SK-N-SH treated with all-trans-retinoic acid at 6 μM for 48 hours (cell line): ENCODE results near the gene BMP10.

ENCODE experiments used
- ARNTL ChIP-seq: fragments of 450-650 bp; formaldehyde crosslinking; IDR thresholded peaks from 2 replicates; pipeline ENCODE4 v1.5.0; 2020; ENCODE audit warnings: low read depth, mild to moderate bottlenecking, moderate library complexity, borderline replicate concordance
- CSDC2 ChIP-seq: fragments of 250-450 bp; sonication (Bioruptor Pico); IDR thresholded peaks from 2 replicates; pipeline ENCODE4 v1.5.0; 2020; ENCODE audit warnings: mild to moderate bottlenecking, moderate library complexity
- ESRRG ChIP-seq: fragments of 250-450 bp; sonication (Bioruptor Pico); IDR thresholded peaks from 2 replicates; pipeline ENCODE4 v1.6.1; 2021; ENCODE audit warnings: mild to moderate bottlenecking
- ISL1 ChIP-seq: fragments of 250-450 bp; sonication (Bioruptor Pico); IDR thresholded peaks from 2 replicates; pipeline ENCODE4 v2.1.2; 2022; ENCODE audit warnings: mild to moderate bottlenecking, moderate library complexity
- PATZ1 ChIP-seq: fragments of 250-450 bp; sonication (Bioruptor Pico); IDR thresholded peaks from 2 replicates; pipeline ENCODE4 v1.8.0; 2020; ENCODE audit warnings: mild to moderate bottlenecking, moderate library complexity, borderline replicate concordance
- RARB ChIP-seq: fragments of 250-450 bp; sonication (Bioruptor Pico); IDR thresholded peaks from 2 replicates; pipeline ENCODE4 v1.8.0; 2021; ENCODE audit warnings: mild to moderate bottlenecking, moderate library complexity
- SNAI2 ChIP-seq: fragments of 250-450 bp; sonication (Bioruptor Pico); IDR thresholded peaks from 2 replicates; pipeline ENCODE4 v1.5.0; 2020; ENCODE audit warnings: mild to moderate bottlenecking, moderate library complexity
- TCF4 ChIP-seq: fragments of 250-450 bp; sonication (Bioruptor Pico); IDR thresholded peaks from 2 replicates; pipeline ENCODE4 v1.8.0; 2021; ENCODE audit warnings: mild to moderate bottlenecking, moderate library complexity, borderline replicate concordance
- ZFP30 ChIP-seq: fragments of 450-650 bp; formaldehyde crosslinking; IDR thresholded peaks from 2 replicates; pipeline ENCODE4 v1.5.0; 2022; ENCODE audit warnings: mild to moderate bottlenecking, moderate library complexity
- ZNF565 ChIP-seq: fragments of 450-650 bp; formaldehyde crosslinking; conservative IDR thresholded peaks from 2 replicates; pipeline ENCODE4 v1.5.0; 2020; ENCODE audit warnings: low read depth, mild to moderate bottlenecking, moderate library complexity
- TF ChIP-seq, protein P1 (sequence below): fragments of 250-450 bp; sonication (Bioruptor Pico); IDR thresholded peaks from 2 replicates; pipeline ENCODE4 v1.5.1; 2020; ENCODE audit warnings: low read depth, mild to moderate bottlenecking, moderate library complexity
- TF ChIP-seq, protein P2 (sequence below): fragments of 250-450 bp; sonication (Bioruptor Pico); IDR thresholded peaks from 2 replicates; pipeline ENCODE4 v1.5.0; 2020; ENCODE audit warnings: mild to moderate bottlenecking, moderate library complexity
- TF ChIP-seq, protein P3 (sequence below): fragments of 250-450 bp; sonication (Bioruptor Pico); IDR thresholded peaks from 2 replicates; pipeline ENCODE4 v1.8.0; 2021; ENCODE audit warnings: low read depth, mild to moderate bottlenecking, moderate library complexity, borderline replicate concordance

DNA sequence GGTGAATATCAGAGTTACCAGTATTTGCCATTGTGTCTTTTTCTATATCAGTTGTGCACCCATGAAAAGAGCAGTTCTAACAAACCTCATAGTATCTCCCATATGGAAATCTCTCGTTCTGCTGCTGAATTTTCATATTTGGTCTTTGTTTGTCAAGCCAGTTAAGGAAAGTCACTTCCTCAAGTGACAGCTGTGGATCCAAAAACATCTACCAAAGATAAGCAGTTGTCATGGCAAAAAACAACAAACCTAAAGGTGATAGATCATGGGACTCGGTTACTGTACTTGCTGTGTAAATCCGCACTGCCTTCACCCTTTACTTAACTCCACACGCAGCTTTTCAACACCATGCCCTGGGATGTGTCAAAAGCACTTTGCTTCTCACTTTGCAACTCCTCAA is 17.3 kb downstream of the BMP10 start:
- TF ChIP-seq RARB (CRISPR knock-in tag) (no peak), PATZ1 (CRISPR knock-in tag) (no peak), SNAI2 (CRISPR knock-in tag) (no peak), ZFP30 (CRISPR knock-in tag) (no peak), TCF4 (CRISPR knock-in tag) (no peak), ZNF565 (CRISPR knock-in tag) (no peak), CSDC2 (CRISPR knock-in tag) (no peak), ISL1 (CRISPR knock-in tag) (no peak), ESRRG (CRISPR knock-in tag) (no peak), ARNTL (no peak)
- TF ChIP-seq, protein P1, sequence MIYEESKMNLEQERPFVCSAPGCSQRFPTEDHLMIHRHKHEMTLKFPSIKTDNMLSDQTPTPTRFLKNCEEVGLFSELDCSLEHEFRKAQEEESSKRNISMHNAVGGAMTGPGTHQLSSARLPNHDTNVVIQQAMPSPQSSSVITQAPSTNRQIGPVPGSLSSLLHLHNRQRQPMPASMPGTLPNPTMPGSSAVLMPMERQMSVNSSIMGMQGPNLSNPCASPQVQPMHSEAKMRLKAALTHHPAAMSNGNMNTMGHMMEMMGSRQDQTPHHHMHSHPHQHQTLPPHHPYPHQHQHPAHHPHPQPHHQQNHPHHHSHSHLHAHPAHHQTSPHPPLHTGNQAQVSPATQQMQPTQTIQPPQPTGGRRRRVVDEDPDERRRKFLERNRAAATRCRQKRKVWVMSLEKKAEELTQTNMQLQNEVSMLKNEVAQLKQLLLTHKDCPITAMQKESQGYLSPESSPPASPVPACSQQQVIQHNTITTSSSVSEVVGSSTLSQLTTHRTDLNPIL (CRISPR knock-in tag): no peak
- TF ChIP-seq, protein P2, sequence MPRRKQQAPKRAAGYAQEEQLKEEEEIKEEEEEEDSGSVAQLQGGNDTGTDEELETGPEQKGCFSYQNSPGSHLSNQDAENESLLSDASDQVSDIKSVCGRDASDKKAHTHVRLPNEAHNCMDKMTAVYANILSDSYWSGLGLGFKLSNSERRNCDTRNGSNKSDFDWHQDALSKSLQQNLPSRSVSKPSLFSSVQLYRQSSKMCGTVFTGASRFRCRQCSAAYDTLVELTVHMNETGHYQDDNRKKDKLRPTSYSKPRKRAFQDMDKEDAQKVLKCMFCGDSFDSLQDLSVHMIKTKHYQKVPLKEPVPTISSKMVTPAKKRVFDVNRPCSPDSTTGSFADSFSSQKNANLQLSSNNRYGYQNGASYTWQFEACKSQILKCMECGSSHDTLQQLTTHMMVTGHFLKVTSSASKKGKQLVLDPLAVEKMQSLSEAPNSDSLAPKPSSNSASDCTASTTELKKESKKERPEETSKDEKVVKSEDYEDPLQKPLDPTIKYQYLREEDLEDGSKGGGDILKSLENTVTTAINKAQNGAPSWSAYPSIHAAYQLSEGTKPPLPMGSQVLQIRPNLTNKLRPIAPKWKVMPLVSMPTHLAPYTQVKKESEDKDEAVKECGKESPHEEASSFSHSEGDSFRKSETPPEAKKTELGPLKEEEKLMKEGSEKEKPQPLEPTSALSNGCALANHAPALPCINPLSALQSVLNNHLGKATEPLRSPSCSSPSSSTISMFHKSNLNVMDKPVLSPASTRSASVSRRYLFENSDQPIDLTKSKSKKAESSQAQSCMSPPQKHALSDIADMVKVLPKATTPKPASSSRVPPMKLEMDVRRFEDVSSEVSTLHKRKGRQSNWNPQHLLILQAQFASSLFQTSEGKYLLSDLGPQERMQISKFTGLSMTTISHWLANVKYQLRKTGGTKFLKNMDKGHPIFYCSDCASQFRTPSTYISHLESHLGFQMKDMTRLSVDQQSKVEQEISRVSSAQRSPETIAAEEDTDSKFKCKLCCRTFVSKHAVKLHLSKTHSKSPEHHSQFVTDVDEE: no peak
- TF ChIP-seq, protein P3, sequence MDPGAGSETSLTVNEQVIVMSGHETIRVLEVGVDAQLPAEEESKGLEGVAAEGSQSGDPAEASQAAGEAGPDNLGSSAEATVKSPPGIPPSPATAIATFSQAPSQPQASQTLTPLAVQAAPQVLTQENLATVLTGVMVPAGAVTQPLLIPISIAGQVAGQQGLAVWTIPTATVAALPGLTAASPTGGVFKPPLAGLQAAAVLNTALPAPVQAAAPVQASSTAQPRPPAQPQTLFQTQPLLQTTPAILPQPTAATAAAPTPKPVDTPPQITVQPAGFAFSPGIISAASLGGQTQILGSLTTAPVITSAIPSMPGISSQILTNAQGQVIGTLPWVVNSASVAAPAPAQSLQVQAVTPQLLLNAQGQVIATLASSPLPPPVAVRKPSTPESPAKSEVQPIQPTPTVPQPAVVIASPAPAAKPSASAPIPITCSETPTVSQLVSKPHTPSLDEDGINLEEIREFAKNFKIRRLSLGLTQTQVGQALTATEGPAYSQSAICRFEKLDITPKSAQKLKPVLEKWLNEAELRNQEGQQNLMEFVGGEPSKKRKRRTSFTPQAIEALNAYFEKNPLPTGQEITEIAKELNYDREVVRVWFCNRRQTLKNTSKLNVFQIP: no peak
